ENCODE results near the gene NOTCH2.

The NOTCH2 gene

DNA sequence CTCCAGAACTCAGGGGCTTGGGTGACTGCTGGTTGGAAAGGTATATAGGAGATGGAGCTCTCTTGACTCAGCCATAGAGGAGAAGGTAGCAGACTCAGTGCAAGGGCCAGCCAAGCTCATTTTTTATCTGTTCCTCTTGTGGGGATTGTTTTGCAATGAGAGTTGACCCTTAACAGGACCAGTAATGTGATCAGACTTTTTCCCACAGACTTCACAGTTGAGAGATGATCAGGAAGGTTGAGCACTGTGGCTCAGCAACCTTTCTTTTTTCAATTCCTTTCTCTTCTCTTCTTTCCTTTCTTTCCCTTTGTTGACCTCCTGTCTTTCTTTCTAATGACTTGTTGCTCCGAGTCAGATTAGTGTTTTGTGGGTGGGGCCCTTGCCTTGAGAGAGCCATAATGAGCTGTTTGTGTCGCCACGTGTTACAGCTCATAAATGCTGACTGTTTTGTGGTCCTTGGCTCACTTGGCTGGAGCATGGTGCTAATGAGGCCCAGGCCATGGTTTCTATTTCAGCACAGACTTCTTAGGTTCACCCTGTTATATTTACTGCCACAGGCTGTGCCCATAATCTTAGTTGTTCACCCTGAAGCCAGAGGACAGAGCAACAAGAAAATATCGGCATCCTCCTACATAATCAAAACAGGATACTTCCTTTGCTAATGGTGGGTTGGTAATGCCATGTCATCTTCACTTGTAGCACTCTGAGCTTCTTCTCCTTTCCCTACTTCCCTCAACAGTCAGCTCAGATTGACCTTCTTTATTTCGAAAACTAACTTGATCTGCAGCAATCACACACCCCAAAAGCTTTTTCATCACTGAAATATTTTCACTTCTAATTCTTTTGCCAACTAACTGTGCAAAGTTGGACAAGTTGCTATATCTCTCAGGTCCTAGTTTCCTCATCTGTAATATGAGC lies 187.1 kb downstream of the NOTCH2 start:
- Histone ChIP-seq H3K27ac (ENCODE audit: low read depth, low read length) (no peak overlapping the region), H3K4me3 (ENCODE audit: low read depth, low read length) (no peak overlapping the region), H4K91ac (ENCODE audit: low read depth, low read length) (no peak overlapping the region), H3K4ac (ENCODE audit: low read depth, low read length) (no peak overlapping the region), H3K18ac (ENCODE audit: low read length) (no peak overlapping the region), H3K4me1 (ENCODE audit: control insufficient read depth in 1 of 2, insufficient read depth in 2 of 2, low read length in 2 of 2) (no peaks in the 10 kb centered on the region), H2AK5ac (ENCODE audit: low read length) (no peak overlapping the region), H2BK120ac (ENCODE audit: insufficient read depth, low read length, poor library complexity) (no peak overlapping the region), H3K4me2 (ENCODE audit: low read length) (no peak overlapping the region), H3K27me3 (ENCODE audit: insufficient read depth, low read length) (no peaks in the 10 kb centered on the region), H3K14ac (ENCODE audit: low read length) (no peak overlapping the region), H2BK5ac (ENCODE audit: low read depth, low read length, poor library complexity) (no peak overlapping the region), H3K79me2 (ENCODE audit: control insufficient read depth, insufficient read depth, low read length, poor library complexity) (no peaks in the 10 kb centered on the region), H4K8ac (ENCODE audit: low read depth, low read length) (no peak overlapping the region), H3K23ac (ENCODE audit: low read length) (no peak overlapping the region), H3K79me1 (ENCODE audit: low read length) (no peaks in the 10 kb centered on the region), H3K9ac (ENCODE audit: low read length) (peak overlapping the region; percentile 21), H2AFZ (ENCODE audit: insufficient read depth, low read length, poor library complexity) (no peak overlapping the region), H2BK12ac (ENCODE audit: low read length) (no peak overlapping the region), H4K12ac (ENCODE audit: low read depth, low read length) (no peak overlapping the region), H3K36me3 (ENCODE audit: control insufficient read depth in 1 of 2, insufficient read depth in 2 of 2, low read length in 2 of 2) (no peaks in the 10 kb centered on the region), H3K9me3 (ENCODE audit: insufficient read depth, low read depth, low read length) (no peaks in the 10 kb centered on the region)
- DNase-seq, result no peak
- WGBS (ENCODE audit: extremely low coverage, insufficient coverage, insufficient read length), result no CpG with 5 or more reads among the region's 5 CpGs

DNA sequence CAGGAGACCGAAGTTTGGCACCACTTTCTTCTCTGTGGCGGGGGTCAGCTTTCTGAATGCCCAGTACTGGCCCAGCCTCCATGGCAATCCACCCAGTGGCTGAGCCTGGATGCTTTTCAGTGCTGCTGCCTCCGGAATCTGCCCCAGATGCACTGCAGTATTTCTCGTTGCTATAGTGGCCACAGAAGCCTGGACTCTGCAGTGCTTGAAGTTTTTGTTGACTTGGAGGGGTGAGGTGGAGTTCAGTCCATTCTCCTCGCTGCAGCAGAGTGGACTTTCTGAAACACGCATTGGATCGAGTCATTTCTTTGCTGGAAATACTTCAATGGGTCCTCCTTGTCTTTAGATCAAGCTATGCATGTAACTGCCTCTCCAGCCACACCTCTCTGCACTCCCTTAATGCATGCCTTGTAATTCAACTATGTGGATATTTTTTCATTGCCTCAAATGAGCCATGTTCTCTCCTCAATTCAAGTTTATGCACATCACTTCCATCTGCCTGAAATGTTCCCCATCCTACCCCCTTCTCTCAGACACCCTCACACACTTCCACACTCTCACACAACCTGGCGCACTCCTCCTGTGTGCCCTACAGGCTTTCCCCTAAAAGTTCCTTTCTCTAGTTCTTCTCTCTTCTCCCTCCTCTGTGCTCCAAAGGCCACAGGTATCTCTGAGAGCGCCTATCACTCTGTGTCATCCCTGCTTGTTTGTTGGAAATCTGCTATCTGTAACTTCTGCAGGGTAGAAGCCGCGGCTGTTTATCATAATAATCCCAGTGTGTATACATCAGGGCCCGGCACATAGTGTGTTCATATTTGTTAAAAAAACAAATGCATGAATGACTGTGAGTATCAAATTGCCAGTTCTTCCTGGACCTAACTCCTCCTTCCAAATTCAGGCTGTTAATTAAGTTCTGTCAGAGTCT lies 189.7 kb downstream of the NOTCH2 start:
- no peaks in the 10 kb centered on the region for H3K4me1 ChIP-seq (ENCODE audit: control insufficient read depth in 1 of 2, insufficient read depth in 2 of 2, low read length in 2 of 2)
- no CpG with 5 or more reads among the region's 12 CpGs for WGBS (ENCODE audit: extremely low coverage, insufficient coverage, insufficient read length)
- H3K23ac ChIP-seq (ENCODE audit: low read length), result no peak overlapping the region
- no peak overlapping the region for H2BK120ac ChIP-seq (ENCODE audit: insufficient read depth, low read length, poor library complexity)
- no peak overlapping the region for H2AFZ ChIP-seq (ENCODE audit: insufficient read depth, low read length, poor library complexity)
- H3K4me3 ChIP-seq (ENCODE audit: low read depth, low read length), result no peak overlapping the region
- no peak overlapping the region for H3K27ac ChIP-seq (ENCODE audit: low read depth, low read length)
- DNase-seq, result no peak
- H4K8ac ChIP-seq (ENCODE audit: low read depth, low read length), result no peak overlapping the region
- H4K91ac ChIP-seq (ENCODE audit: low read depth, low read length), result no peak overlapping the region
- no peaks in the 10 kb centered on the region for H3K36me3 ChIP-seq (ENCODE audit: control insufficient read depth in 1 of 2, insufficient read depth in 2 of 2, low read length in 2 of 2)
- H4K12ac ChIP-seq (ENCODE audit: low read depth, low read length), result no peak overlapping the region
- no peak overlapping the region for H3K9ac ChIP-seq (ENCODE audit: low read length)
- H3K4me2 ChIP-seq (ENCODE audit: low read length), result no peak overlapping the region
- H3K14ac ChIP-seq (ENCODE audit: low read length), result no peak overlapping the region
- H3K27me3 ChIP-seq (ENCODE audit: insufficient read depth, low read length), result no peaks in the 10 kb centered on the region
- no peak overlapping the region for H2AK5ac ChIP-seq (ENCODE audit: low read length)
- H3K4ac ChIP-seq (ENCODE audit: low read depth, low read length), result no peak overlapping the region
- H3K18ac ChIP-seq (ENCODE audit: low read length), result no peak overlapping the region
- H3K79me2 ChIP-seq (ENCODE audit: control insufficient read depth, insufficient read depth, low read length, poor library complexity), result no peaks in the 10 kb centered on the region
- H3K79me1 ChIP-seq (ENCODE audit: low read length), result no peaks in the 10 kb centered on the region
- H2BK12ac ChIP-seq (ENCODE audit: low read length), result no peak overlapping the region
- no peaks in the 10 kb centered on the region for H3K9me3 ChIP-seq (ENCODE audit: insufficient read depth, low read depth, low read length)
- no peak overlapping the region for H2BK5ac ChIP-seq (ENCODE audit: low read depth, low read length, poor library complexity)

DNA sequence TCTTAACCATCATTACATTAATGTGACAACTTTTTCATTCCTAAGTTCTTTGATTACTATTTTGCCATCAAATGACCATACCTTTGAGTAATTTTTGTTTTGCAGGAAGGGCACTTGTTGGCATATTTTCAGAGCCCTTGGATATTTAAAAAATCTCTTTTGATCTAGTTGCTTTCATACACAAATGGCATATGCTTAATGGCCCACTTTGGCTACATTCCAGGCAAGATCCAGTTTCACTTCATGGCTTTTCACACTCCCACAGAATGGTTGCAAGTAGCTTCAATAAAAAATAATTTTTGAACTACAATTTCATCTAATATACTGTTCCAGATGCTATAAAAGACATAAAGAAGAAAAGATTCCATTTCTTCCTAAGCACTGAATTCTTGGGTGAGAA lies 191.3 kb downstream of the NOTCH2 start:
- no peak overlapping the region for H2AFZ ChIP-seq (ENCODE audit: insufficient read depth, low read length, poor library complexity)
- H3K27me3 ChIP-seq (ENCODE audit: insufficient read depth, low read length), result no peaks in the 10 kb centered on the region
- H3K4me3 ChIP-seq (ENCODE audit: low read depth, low read length), result no peak overlapping the region
- no peak overlapping the region for H3K27ac ChIP-seq (ENCODE audit: low read depth, low read length)
- no peak overlapping the region for H4K8ac ChIP-seq (ENCODE audit: low read depth, low read length)
- no peak overlapping the region for H2AK5ac ChIP-seq (ENCODE audit: low read length)
- no peak overlapping the region for H3K18ac ChIP-seq (ENCODE audit: low read length)
- no peak overlapping the region for H3K4ac ChIP-seq (ENCODE audit: low read depth, low read length)
- H3K14ac ChIP-seq (ENCODE audit: low read length), result no peak overlapping the region
- no peak overlapping the region for H2BK12ac ChIP-seq (ENCODE audit: low read length)
- no peak overlapping the region for H2BK120ac ChIP-seq (ENCODE audit: insufficient read depth, low read length, poor library complexity)
- DNase-seq, result no peak
- no peak overlapping the region for H3K23ac ChIP-seq (ENCODE audit: low read length)
- no peak overlapping the region for H3K4me2 ChIP-seq (ENCODE audit: low read length)
- peaks cover 0 to 2% of the 10 kb centered on the region in 2 experiments for H3K4me1 ChIP-seq (ENCODE audit: control insufficient read depth in 1 of 2, insufficient read depth in 2 of 2, low read length in 2 of 2)
- no peaks in the 10 kb centered on the region for H3K36me3 ChIP-seq (ENCODE audit: control insufficient read depth in 1 of 2, insufficient read depth in 2 of 2, low read length in 2 of 2)
- H3K79me1 ChIP-seq (ENCODE audit: low read length), result no peaks in the 10 kb centered on the region
- H3K9ac ChIP-seq (ENCODE audit: low read length), result no peak overlapping the region
- H3K79me2 ChIP-seq (ENCODE audit: control insufficient read depth, insufficient read depth, low read length, poor library complexity), result no peaks in the 10 kb centered on the region
- H4K12ac ChIP-seq (ENCODE audit: low read depth, low read length), result no peak overlapping the region
- no peaks in the 10 kb centered on the region for H3K9me3 ChIP-seq (ENCODE audit: insufficient read depth, low read depth, low read length)
- no peak overlapping the region for H2BK5ac ChIP-seq (ENCODE audit: low read depth, low read length, poor library complexity)
- no peak overlapping the region for H4K91ac ChIP-seq (ENCODE audit: low read depth, low read length)

DNA sequence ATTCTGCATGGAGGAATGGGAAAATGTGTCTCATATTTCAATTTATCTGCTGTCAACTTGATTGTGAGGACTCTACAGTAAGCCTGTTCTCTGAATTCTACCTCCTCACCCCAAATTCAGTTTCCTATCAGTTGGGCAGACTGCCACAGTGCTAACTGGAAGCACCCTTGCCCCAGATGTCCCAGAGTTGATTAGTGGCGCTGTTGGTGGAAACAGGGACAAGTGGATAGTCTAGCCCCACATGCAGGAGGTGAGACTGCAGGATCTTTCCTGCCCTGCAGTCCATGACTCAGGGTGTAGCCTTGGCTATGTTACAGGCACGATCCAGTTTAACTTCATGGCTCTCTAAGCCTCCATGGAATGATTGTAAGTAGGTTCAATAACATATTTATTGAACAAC lies 195.3 kb downstream of the NOTCH2 start:
- no peak for DNase-seq
- Histone ChIP-seq H3K23ac (ENCODE audit: low read length) (no peak overlapping the region), H4K91ac (ENCODE audit: low read depth, low read length) (no peak overlapping the region), H2BK5ac (ENCODE audit: low read depth, low read length, poor library complexity) (no peak overlapping the region), H2AK5ac (ENCODE audit: low read length) (no peak overlapping the region), H3K36me3 (ENCODE audit: control insufficient read depth in 1 of 2, insufficient read depth in 2 of 2, low read length in 2 of 2) (no peaks in the 10 kb centered on the region), H3K4me1 (ENCODE audit: control insufficient read depth in 1 of 2, insufficient read depth in 2 of 2, low read length in 2 of 2) (peaks cover 0 to 2% of the 10 kb centered on the region in 2 experiments), H3K9me3 (ENCODE audit: insufficient read depth, low read depth, low read length) (no peaks in the 10 kb centered on the region), H2AFZ (ENCODE audit: insufficient read depth, low read length, poor library complexity) (no peak overlapping the region), H3K27ac (ENCODE audit: low read depth, low read length) (no peak overlapping the region), H3K27me3 (ENCODE audit: insufficient read depth, low read length) (no peaks in the 10 kb centered on the region), H3K4me2 (ENCODE audit: low read length) (no peak overlapping the region), H3K14ac (ENCODE audit: low read length) (no peak overlapping the region), H3K18ac (ENCODE audit: low read length) (no peak overlapping the region), H3K79me1 (ENCODE audit: low read length) (no peaks in the 10 kb centered on the region), H4K12ac (ENCODE audit: low read depth, low read length) (no peak overlapping the region), H2BK120ac (ENCODE audit: insufficient read depth, low read length, poor library complexity) (no peak overlapping the region), H4K8ac (ENCODE audit: low read depth, low read length) (no peak overlapping the region), H3K4me3 (ENCODE audit: low read depth, low read length) (no peak overlapping the region), H3K9ac (ENCODE audit: low read length) (no peak overlapping the region), H3K4ac (ENCODE audit: low read depth, low read length) (no peak overlapping the region), H3K79me2 (ENCODE audit: control insufficient read depth, insufficient read depth, low read length, poor library complexity) (no peaks in the 10 kb centered on the region), H2BK12ac (ENCODE audit: low read length) (no peak overlapping the region)
- no CpG with 5 or more reads among the region's 2 CpGs for WGBS (ENCODE audit: extremely low coverage, insufficient coverage, insufficient read length)

All from trophoblast cell (in vitro differentiated cells and primary cell).